Esophagus squamous epithelium (tissue), 5 donors: Measurements from ENCODE around the gene CTRL. TPM values are rescaled to one million over a fixed set of nuclear protein-coding genes. Genes with fewer than 3 reads are reported as not detected.

Experiments
- DNase-seq: peaks from one replicate; lab custom pipeline; 2025; lab: John Stamatoyannopoulos, UW
- H3K27ac ChIP-seq, 4 donors: fragments of 200-600 bp; sonication (generic); one replicate each; pipeline ENCODE4 v1.5.1; 2016 to 2019; ENCODE audit warnings: mild to moderate bottlenecking in 1 of 4
- H3K27me3 ChIP-seq, 4 donors: fragments of 200-600 bp; sonication (generic); 1 replicate in 3 of 4; 2 replicates in 1 of 4; pipeline versions ENCODE4 v1.5.1 to v1.6.0; 2017 to 2021; ENCODE audit warnings: antibody characterized with exemption in 1 of 4
- H3K36me3 ChIP-seq, 3 donors: fragments of 200-600 bp; sonication (generic); one replicate each; pipeline ENCODE4 v1.5.1; 2016 to 2019
- H3K4me1 ChIP-seq, 3 donors: fragments of 200-600 bp; sonication (generic); one replicate each; pipeline ENCODE4 v1.5.1; 2017 to 2019
- H3K4me3 ChIP-seq, 4 donors: fragments of 200-600 bp; sonication (generic); 1 replicate in 3 of 4; 2 replicates in 1 of 4; pipeline ENCODE4 v1.5.1; 2016 to 2019; ENCODE audit warnings: mild to moderate bottlenecking in 2 of 4, moderate library complexity in 1 of 4
- H3K9me3 ChIP-seq, 3 donors: fragments of 200-600 bp; sonication (generic); one replicate each; pipeline ENCODE4 v1.5.1; 2016 to 2019
- CTCF ChIP-seq, 6 experiments: fragments of 450-650 bp in 4 of 6; fragments of 200-600 bp in 2 of 6; sonication (generic) in 2 of 6; IDR thresholded peaks; one replicate each; pipeline ENCODE4 v1.5.1; 2016 to 2019; ENCODE audit warnings: antibody characterized with exemption in 6 of 6, mild to moderate bottlenecking in 4 of 6, moderate library complexity in 4 of 6
- POLR2A ChIP-seq, 4 donors: fragments of 450-650 bp; IDR thresholded peaks; one replicate each; pipeline ENCODE4 v1.6.1; 2017; ENCODE audit warnings: antibody characterized with exemption in 4 of 4, mild to moderate bottlenecking in 4 of 4, moderate library complexity in 3 of 4
- WGBS, 2 donors: methylation state at CpG; one replicate each; pipeline ENCODE4 v1.1.5; 2018; 5-methylcytosine and 5-hydroxymethylcytosine counted together
- intact Hi-C: fragments of 100-400 bp; cut with DNase I; formaldehyde crosslinking; loops from one replicate; pipeline ENCODE4 v1.15.0; 2022
- total RNA-seq, 4 donors: library from RNA; depleted of rRNA; stranded (reverse); fragments of >200 nt; gene quantifications; one replicate each; pipeline ENCODE4 v1.1.0, GENCODE V29; 2016
- donor health status: DM: yes; HTN: yes; CAD: no.

The CTRL gene
- total RNA-seq, 4 donors from 2014 or later: 1.2 to 1.8 TPM; not detected in 2

GRCh38 chr16:67943619-67944504 is 12.2 kb upstream of the CTRL start, which contains the start of gene LCAT:
Gene LCAT (minus strand): TSS chr16:67944120. CDS start chr16:67944101, 19 bp downstream.
- Histone ChIP-seq H3K36me3 (peaks cover 24 to 87% (median 36%) of the 10 kb centered on the region in 3 donors), H3K4me3 (peak within 1 kb of the TSS in 1 of 4 donors; percentile 32), H3K27me3 (no peaks in the 10 kb centered on the region), H3K27ac (peak within 1 kb of the TSS; percentile 55 to 88 (median 76)), H3K9me3 (no peaks in the 10 kb centered on the region), H3K4me1 (peaks cover 0 to 68% (median 16%) of the 10 kb centered on the region in 3 donors)
- TF ChIP-seq POLR2A (IDR thresholded peaks at IDR 0.05): no peak
- no peak for TF ChIP-seq CTCF (IDR thresholded peaks at IDR 0.05)
- 68 to 70% methylated on average over 3 to 11 of the region's 23 CpGs for WGBS, 2 donors
- intact Hi-C loops: no loop called here
- no peak for DNase-seq

- H3K4me1 ChIP-seq: peaks cover 0 to 62% (median 16%) of the 10 kb centered on the region in 3 donors
- TF ChIP-seq POLR2A (IDR thresholded peaks at IDR 0.05): no peak
- no peak for TF ChIP-seq CTCF (IDR thresholded peaks at IDR 0.05)
- peak overlapping the region; percentile 55 to 88 (median 76) for H3K27ac ChIP-seq
- no peaks in the 10 kb centered on the region for H3K9me3 ChIP-seq
- WGBS, 2 donors: 100% methylated on average over 2 of the region's 6 CpGs; no CpG with 5 or more reads in 1 of the 2 donors
- intact Hi-C loops: no loop called here
- peaks cover 24 to 81% (median 32%) of the 10 kb centered on the region in 3 donors for H3K36me3 ChIP-seq
- no peak for DNase-seq
- H3K4me3 ChIP-seq: no peak overlapping the region
- no peaks in the 10 kb centered on the region for H3K27me3 ChIP-seq
Observed at GRCh38 chr16:67943256-67943618, 11.6 kb upstream of the CTRL start.

GRCh38 chr16:67942510-67943255 is 11.0 kb upstream of the CTRL start:
- H3K27ac ChIP-seq: peak overlapping the region in 2 of 4 donors; percentile 80 to 88
- no peaks in the 10 kb centered on the region for H3K27me3 ChIP-seq
- peaks cover 0 to 58% (median 17%) of the 10 kb centered on the region in 3 donors for H3K4me1 ChIP-seq
- intact Hi-C loops: no loop called here
- no peak overlapping the region for H3K4me3 ChIP-seq
- peaks cover 18 to 76% (median 28%) of the 10 kb centered on the region in 3 donors for H3K36me3 ChIP-seq
- TF ChIP-seq POLR2A (IDR thresholded peaks at IDR 0.05) (no peak), CTCF (IDR thresholded peaks at IDR 0.05) (no peak)
- H3K9me3 ChIP-seq: no peaks in the 10 kb centered on the region
- 39% methylated on average over 3 of the region's 27 CpGs; no CpG with 5 or more reads in 1 of the 2 donors for WGBS, 2 donors
- no peak for DNase-seq

GRCh38 chr16:67942200-67942509 is 10.5 kb upstream of the CTRL start:
- 70 to 81% methylated on average over 2 to 3 of the region's 6 CpGs for WGBS, 2 donors
- Histone ChIP-seq H3K27me3 (no peaks in the 10 kb centered on the region), H3K9me3 (no peaks in the 10 kb centered on the region), H3K36me3 (peaks cover 18 to 70% (median 22%) of the 10 kb centered on the region in 3 donors), H3K27ac (peak overlapping the region in 1 of 4 donors; percentile 9), H3K4me1 (peaks cover 2 to 63% (median 22%) of the 10 kb centered on the region in 3 donors), H3K4me3 (no peak overlapping the region)
- peak; percentile 32 to 67 (median 53) for TF ChIP-seq CTCF (IDR thresholded peaks at IDR 0.05)
- no peak for TF ChIP-seq POLR2A (IDR thresholded peaks at IDR 0.05)
- no peak for DNase-seq
- intact Hi-C loops: no loop called here
